Skeletal muscle tissue (tissue), 4 donors: ENCODE results near the gene MAP9. TPM values are rescaled to one million over a fixed set of nuclear protein-coding genes. Genes with fewer than 3 reads are reported as not detected.

Experiments
- H3K27ac ChIP-seq: one replicate; pipeline ENCODE4 v1.7.0; 2013; ENCODE audit warnings: mild to moderate bottlenecking, low read depth, low read length, inconsistent platforms
- H3K27me3 ChIP-seq, 3 donors: one replicate each; pipeline ENCODE4 v1.7.0; 2013; ENCODE audit warnings: low read length in 3 of 3; ENCODE audit not compliant: control insufficient read depth in 3 of 3, insufficient read depth in 3 of 3
- H3K36me3 ChIP-seq, 3 donors: one replicate each; pipeline ENCODE4 v1.7.0; 2013; ENCODE audit warnings: low read length in 3 of 3; ENCODE audit not compliant: control insufficient read depth in 3 of 3, insufficient read depth in 3 of 3
- H3K4me1 ChIP-seq, 3 donors: one replicate each; pipeline ENCODE4 v1.7.0; 2013; ENCODE audit warnings: low read length in 3 of 3, mild to moderate bottlenecking in 3 of 3; ENCODE audit not compliant: control insufficient read depth in 3 of 3, insufficient read depth in 3 of 3
- H3K4me3 ChIP-seq, 3 donors: one replicate each; pipeline ENCODE4 v1.7.0; 2013; ENCODE audit warnings: low read length in 3 of 3
- H3K9ac ChIP-seq, 3 donors: one replicate each; pipeline ENCODE4 v1.7.0; 2013; ENCODE audit warnings: low read length in 3 of 3, mild to moderate bottlenecking in 3 of 3, moderate library complexity in 2 of 3, low read depth in 1 of 3
- H3K9me3 ChIP-seq, 3 donors: one replicate each; pipeline ENCODE4 v1.7.0; 2013; ENCODE audit warnings: low read length in 3 of 3; ENCODE audit not compliant: control insufficient read depth in 3 of 3
- total RNA-seq: library from RNA; depleted of rRNA; stranded (reverse); fragments of >200 nt; gene quantifications from one replicate; pipeline ENCODE4 v1.2.3, GENCODE V29; 2014
- donor health status: Osteomylitis.

The MAP9 gene
- total RNA-seq, 1 donor from 2014 or later, result 1.0 TPM

DNA sequence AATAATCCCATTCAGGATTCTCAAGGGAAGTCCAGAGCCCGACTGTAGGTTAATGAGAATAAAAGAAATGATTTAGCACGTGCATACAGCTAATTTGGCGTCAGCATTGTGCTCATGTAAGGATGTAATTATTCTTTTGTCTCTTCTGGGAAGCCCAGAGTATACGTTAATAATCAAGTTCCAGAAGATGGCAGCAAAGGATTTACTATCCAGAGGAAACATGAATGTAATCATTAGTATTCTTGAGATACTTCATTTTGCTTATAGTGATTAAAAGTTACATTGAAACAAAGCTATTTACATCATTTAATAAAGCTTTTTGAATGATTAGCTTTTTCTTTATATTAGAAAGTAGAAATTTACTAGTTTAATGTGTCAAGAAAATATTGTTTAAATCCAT is 27.1 kb upstream of the MAP9 start:
- Histone ChIP-seq H3K9ac (no peak overlapping the region), H3K4me1 (no peaks in the 10 kb centered on the region), H3K27ac (no peak overlapping the region), H3K27me3 (no peaks in the 10 kb centered on the region), H3K4me3 (no peak overlapping the region), H3K36me3 (no peaks in the 10 kb centered on the region), H3K9me3 (no peaks in the 10 kb centered on the region)

DNA sequence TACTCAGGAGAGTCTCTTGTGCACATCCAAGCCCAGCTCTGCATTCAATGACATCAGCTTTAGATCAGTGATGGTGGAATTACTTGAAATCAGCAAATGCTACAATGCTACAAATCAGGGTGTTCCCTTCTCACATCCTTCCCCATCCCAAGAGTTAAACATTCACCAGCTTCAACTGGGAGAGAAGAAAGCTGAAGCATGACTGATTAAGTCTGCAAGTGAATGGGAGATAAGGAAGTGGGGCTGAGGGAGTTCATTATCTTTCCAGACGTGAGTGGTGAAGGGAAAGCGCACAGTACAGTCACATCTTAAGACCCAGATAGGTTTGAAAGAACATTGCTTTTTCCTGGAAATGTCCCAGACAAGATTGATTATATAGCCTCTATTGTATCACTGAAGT is 26.2 kb upstream of the MAP9 start:
- no peak overlapping the region for H3K9ac ChIP-seq
- no peak overlapping the region for H3K4me3 ChIP-seq
- H3K9me3 ChIP-seq, result no peaks in the 10 kb centered on the region
- no peaks in the 10 kb centered on the region for H3K4me1 ChIP-seq
- no peaks in the 10 kb centered on the region for H3K36me3 ChIP-seq
- no peak overlapping the region for H3K27ac ChIP-seq
- H3K27me3 ChIP-seq, result no peaks in the 10 kb centered on the region

DNA sequence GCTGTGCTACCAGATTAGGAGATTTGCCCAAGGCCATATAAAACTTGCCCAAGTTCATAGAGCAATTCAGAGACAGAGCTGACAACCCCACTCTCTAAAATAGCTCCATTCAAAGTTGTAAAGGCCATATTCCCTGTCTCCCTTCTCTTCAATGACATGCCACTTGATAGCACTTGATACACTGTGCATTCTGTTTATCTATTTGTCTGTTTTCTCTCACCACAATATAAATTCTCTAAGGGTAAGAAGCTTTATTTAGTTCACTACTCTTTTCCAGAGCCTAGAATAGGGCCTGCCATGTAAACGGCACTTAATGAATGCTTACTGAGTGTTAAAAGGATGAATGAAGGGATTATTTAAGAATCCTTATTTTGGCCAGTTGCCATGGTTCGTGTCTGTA is 24.1 kb upstream of the MAP9 start:
- Histone ChIP-seq H3K9me3 (no peaks in the 10 kb centered on the region), H3K4me3 (no peak overlapping the region), H3K36me3 (no peaks in the 10 kb centered on the region), H3K4me1 (no peaks in the 10 kb centered on the region), H3K9ac (no peak overlapping the region), H3K27me3 (no peaks in the 10 kb centered on the region), H3K27ac (no peak overlapping the region)

DNA sequence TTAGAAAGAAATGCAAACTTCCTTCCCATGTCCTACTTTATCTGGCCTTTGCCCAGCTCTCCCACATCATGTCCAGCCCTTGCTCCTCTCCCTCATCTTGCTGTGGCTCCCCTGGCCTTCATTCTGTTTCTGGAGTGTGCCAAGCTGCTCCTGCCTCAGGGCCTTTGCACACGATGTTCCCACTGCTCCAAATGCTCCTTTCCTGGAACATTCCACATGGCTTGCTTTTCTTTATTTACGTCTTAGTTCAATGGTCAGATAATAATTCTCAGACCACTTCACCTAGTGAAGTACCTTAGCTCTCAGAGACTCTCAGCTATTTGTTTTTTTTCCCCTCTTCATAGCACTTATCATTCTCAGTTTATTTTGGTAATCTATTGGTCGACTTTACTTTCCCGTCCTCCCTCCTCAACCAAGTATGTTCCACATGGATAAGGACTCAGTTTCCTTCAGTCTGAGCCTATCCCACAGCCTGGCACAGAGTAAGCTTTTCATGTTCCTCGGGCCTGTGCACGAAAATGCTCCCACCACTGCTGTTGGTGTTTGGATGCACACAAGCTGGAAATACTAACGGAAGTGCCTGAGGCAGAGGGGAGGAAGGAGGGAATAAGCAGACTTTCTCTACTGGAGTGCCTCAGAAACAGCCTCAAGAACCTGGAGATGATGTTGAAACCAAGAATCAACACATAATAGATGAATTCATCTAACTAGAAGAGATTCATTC is 23.4 kb upstream of the MAP9 start:
- H3K9me3 ChIP-seq, result no peaks in the 10 kb centered on the region
- H3K9ac ChIP-seq, result no peak overlapping the region
- H3K27me3 ChIP-seq, result no peaks in the 10 kb centered on the region
- no peak overlapping the region for H3K27ac ChIP-seq
- no peaks in the 10 kb centered on the region for H3K4me1 ChIP-seq
- no peaks in the 10 kb centered on the region for H3K36me3 ChIP-seq
- no peak overlapping the region for H3K4me3 ChIP-seq

DNA sequence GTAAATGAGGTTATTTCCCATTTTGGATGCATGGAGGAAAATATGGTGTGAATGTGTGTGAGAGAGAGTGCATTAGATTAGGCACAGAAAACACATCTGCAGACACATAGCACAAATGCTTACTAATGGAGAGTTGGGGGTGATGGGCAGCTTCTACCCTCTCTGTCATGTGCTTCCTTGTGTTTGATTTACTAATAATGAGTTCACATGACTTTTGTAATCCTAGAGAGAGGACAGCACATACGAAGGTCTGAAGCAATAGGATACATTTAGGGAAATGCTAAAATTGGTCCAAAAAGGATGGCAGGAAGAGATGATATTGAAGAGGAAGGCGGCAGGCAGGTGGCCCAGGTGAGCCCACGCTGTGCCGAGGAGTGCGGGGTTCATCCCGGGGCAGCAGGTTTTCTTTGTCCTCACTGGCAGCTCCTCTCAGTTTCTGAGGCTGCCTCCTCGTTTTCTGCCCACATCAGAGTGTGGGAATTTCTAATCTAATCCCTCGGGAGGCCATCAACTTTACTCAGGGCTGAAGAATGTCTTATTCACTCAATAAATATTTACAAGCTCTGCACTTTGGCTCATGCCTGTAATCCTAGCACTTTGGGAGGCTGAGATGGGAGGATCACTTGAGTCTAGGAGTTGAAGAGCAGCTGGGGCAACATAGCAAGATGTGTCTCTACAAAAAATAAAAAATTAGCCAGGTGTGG is 15.9 kb upstream of the MAP9 start:
- Histone ChIP-seq H3K9ac (no peak overlapping the region), H3K4me3 (no peak overlapping the region), H3K9me3 (no peaks in the 10 kb centered on the region), H3K36me3 (no peaks in the 10 kb centered on the region), H3K4me1 (no peaks in the 10 kb centered on the region), H3K27me3 (peaks cover 0 to 2% (median 0%) of the 10 kb centered on the region in 3 donors), H3K27ac (no peak overlapping the region)

DNA sequence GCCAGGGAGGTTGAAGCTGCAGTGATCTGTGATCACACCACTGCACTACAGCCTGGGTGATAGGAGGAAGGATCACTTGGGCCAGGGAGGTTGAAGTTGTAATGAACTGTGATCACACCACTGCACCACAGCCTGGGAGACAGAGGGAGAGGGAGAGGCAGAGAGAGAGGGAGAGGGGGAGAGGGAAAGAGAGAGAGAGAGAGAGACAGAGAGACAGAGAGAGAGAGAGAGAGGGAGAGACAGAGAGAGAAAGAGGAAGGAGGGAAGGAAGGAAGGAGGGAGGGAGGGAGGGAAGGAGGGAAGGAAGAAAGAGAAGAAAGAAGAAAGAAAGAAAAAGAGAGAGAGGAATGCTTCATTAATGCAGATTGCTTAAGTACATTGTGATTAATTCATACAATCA is 15.2 kb upstream of the MAP9 start:
- Histone ChIP-seq H3K27me3 (peaks cover 0 to 2% (median 0%) of the 10 kb centered on the region in 3 donors), H3K27ac (no peak overlapping the region), H3K9ac (no peak overlapping the region), H3K4me3 (no peak overlapping the region), H3K4me1 (no peaks in the 10 kb centered on the region), H3K36me3 (no peaks in the 10 kb centered on the region), H3K9me3 (no peaks in the 10 kb centered on the region)

DNA sequence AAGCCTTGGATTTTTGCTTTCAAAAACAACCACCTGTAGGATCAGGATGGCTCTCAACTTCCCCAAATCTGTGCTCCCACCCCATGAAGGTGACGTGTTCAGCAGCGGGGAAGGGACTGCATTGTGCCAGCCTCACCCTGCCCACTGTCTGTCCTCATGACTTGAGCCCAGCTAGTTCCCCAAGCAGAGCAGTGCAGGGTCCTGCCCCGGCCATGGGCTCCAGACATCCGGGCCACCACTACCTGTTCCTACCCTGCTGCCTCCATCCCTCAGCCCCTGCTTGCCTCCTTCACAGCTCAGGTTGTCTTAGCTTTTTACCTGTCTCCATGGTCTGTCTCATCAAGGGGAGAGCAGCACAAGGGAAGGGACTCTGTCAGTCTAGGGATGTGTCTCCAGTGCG is 11.4 kb upstream of the MAP9 start:
- Histone ChIP-seq H3K4me3 (no peak overlapping the region), H3K4me1 (no peaks in the 10 kb centered on the region), H3K9me3 (no peaks in the 10 kb centered on the region), H3K36me3 (no peaks in the 10 kb centered on the region), H3K9ac (no peak overlapping the region), H3K27ac (no peak overlapping the region), H3K27me3 (peaks cover 0 to 2% (median 0%) of the 10 kb centered on the region in 3 donors)

DNA sequence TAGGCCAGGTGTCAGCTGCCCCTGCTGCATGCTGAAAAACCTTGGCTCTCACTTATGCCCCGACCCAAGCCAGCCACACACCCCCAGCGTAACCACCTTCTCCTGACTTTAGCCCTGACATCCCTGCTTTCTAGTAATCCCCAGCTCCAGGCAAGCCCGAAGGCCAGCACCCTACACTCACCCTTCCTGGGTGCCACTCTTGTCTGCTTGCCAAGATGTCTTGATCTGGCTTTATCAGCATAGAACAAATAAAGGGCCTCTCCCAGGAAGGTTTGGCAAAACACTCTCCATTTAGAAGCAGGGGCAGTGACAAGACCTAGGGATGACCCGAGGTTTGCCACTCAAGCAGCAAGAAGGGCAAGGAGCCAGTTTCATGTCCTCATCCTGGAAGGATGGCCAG is 6.8 kb upstream of the MAP9 start:
- Histone ChIP-seq H3K27me3 (peaks cover 0 to 2% (median 0%) of the 10 kb centered on the region in 3 donors), H3K9ac (no peak overlapping the region), H3K27ac (no peak overlapping the region), H3K4me3 (no peak overlapping the region), H3K9me3 (no peaks in the 10 kb centered on the region), H3K4me1 (no peaks in the 10 kb centered on the region), H3K36me3 (no peaks in the 10 kb centered on the region)

DNA sequence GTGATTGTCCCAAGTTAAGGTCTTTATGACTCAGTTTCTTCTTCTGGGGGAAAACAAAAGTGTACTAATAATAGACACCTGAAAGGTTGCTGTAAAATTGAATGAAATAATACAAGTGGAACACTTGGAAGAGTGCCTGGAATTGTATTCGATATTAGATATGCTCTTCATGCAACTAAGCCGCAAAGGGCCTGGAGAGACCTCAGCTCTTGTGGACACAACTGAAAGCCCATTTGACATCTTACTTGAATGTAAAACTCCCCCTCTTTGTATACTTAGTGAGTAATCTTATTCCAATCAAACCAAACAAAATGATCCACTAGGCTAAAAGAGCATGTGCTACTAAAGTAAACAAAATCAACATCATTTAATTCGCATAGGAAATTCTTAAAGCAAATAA is 511 bp upstream of the MAP9 start:
- Histone ChIP-seq H3K4me1 (peaks cover 0 to 4% (median 4%) of the 10 kb centered on the region in 3 donors), H3K27ac (no peak overlapping the region), H3K4me3 (peak overlapping the region in 1 of 3 donors; percentile 51)

DNA sequence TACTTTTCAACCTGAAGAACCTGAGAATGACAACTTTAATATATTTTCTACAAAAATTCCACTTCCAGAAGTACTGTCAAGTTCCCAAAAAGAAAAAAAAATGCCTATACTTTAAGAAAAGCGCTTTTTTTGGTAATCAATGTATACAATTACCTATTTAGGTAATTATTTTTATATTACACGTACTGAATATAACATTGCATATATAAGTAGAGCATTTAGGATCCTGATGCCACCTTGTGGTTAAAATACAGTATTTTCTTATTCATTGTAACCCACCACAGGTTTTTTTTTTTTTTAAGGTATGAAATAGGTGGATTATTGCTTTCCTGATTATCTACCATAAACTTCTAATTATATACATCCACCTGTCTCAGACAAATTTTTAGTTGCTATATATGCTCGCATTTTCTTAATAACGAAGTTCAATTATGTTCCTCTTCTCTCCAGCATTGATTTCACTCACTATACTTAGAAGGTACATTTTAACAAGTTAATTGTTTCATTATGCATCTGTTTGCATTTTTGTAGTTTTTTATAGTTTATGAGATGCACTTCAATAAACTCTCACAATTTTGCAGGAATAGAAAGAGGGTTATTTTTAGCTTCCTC is 5.2 kb downstream of the MAP9 start:
- Histone ChIP-seq H3K9me3 (no peaks in the 10 kb centered on the region), H3K27me3 (peaks cover 3 to 7% (median 6%) of the 10 kb centered on the region in 3 donors)

More for the DNA sequence above, 511 bp upstream of the MAP9 start:
- Histone ChIP-seq H3K27me3 (peaks cover 8 to 11% (median 10%) of the 10 kb centered on the region in 3 donors), H3K36me3 (no peaks in the 10 kb centered on the region), H3K9ac (no peak overlapping the region), H3K9me3 (no peaks in the 10 kb centered on the region)

More for the DNA sequence above, 5.2 kb downstream of the MAP9 start:
- Histone ChIP-seq H3K27ac (no peak overlapping the region), H3K36me3 (no peaks in the 10 kb centered on the region), H3K4me1 (peaks cover 0 to 4% (median 4%) of the 10 kb centered on the region in 3 donors), H3K9ac (no peak overlapping the region), H3K4me3 (no peak overlapping the region)
